ENCODE measurements around the gene BPIFB2. TPM values are rescaled to one million over a fixed set of nuclear protein-coding genes. Genes with fewer than 3 reads are reported as not detected.
"Not testable (repeated sequence)": the region's sequence is repeated elsewhere in the genome, so short reads cannot be mapped to it uniquely, and the experiment has no call there.

Gene BPIFB2
- total RNA-seq, 1 donor from 2014 or later = not detected

- H3K9me3 Mint-ChIP-seq (ENCODE audit: unreplicated experiment) = no peaks in the 10 kb centered on the region
- TF ChIP-seq CTCF (IDR thresholded peaks at IDR 0.05; ENCODE audit: unreplicated experiment) = no peak
- DNase-seq (ENCODE audit: low spot score) = no peak
- peaks cover 3% of the 10 kb centered on the region for H3K27me3 Mint-ChIP-seq (ENCODE audit: unreplicated experiment)
- peaks cover 4% of the 10 kb centered on the region for H3K4me1 Mint-ChIP-seq (ENCODE audit: unreplicated experiment)
- peaks cover 9% of the 10 kb centered on the region for H3K36me3 Mint-ChIP-seq (ENCODE audit: low read depth, unreplicated experiment)
- no peak overlapping the region for H3K4me3 Mint-ChIP-seq (ENCODE audit: unreplicated experiment)
- no peak overlapping the region for H3K27ac Mint-ChIP-seq (ENCODE audit: unreplicated experiment)
These were observed 46.4 kb upstream of the BPIFB2 start for GRCh38 chr20:32960849-32961731.

GRCh38 chr20:32962053-32962452 is 45.5 kb upstream of the BPIFB2 start:
- Mint-ChIP-seq H3K9me3 (ENCODE audit: unreplicated experiment) (no peaks in the 10 kb centered on the region), H3K27me3 (ENCODE audit: unreplicated experiment) (peaks cover 3% of the 10 kb centered on the region), H3K4me3 (ENCODE audit: unreplicated experiment) (no peak overlapping the region), H3K4me1 (ENCODE audit: unreplicated experiment) (peaks cover 5% of the 10 kb centered on the region), H3K27ac (ENCODE audit: unreplicated experiment) (no peak overlapping the region), H3K36me3 (ENCODE audit: low read depth, unreplicated experiment) (peaks cover 9% of the 10 kb centered on the region)
- DNase-seq (ENCODE audit: low spot score) = no peak
- TF ChIP-seq CTCF (IDR thresholded peaks at IDR 0.05; ENCODE audit: unreplicated experiment) = no peak

- H3K27ac Mint-ChIP-seq (ENCODE audit: unreplicated experiment); H3K4me3 Mint-ChIP-seq (ENCODE audit: unreplicated experiment); H3K27me3 Mint-ChIP-seq (ENCODE audit: unreplicated experiment); H3K9me3 Mint-ChIP-seq (ENCODE audit: unreplicated experiment); H3K36me3 Mint-ChIP-seq (ENCODE audit: low read depth, unreplicated experiment); DNase-seq (ENCODE audit: low spot score); H3K4me1 Mint-ChIP-seq (ENCODE audit: unreplicated experiment): not testable (repeated sequence)
These were observed 44.9 kb upstream of the BPIFB2 start for GRCh38 chr20:32962646-32963045.

GRCh38 chr20:32963176-32963575 is 44.3 kb upstream of the BPIFB2 start:
- no peak overlapping the region for H3K27ac Mint-ChIP-seq (ENCODE audit: unreplicated experiment)
- H3K4me3 Mint-ChIP-seq (ENCODE audit: unreplicated experiment) = no peak overlapping the region
- DNase-seq (ENCODE audit: low spot score) = no peak

GRCh38 chr20:32964575-32964974 is 42.9 kb upstream of the BPIFB2 start:
- Mint-ChIP-seq H3K4me1 (ENCODE audit: unreplicated experiment) (peaks cover 17% of the 10 kb centered on the region), H3K27ac (ENCODE audit: unreplicated experiment) (no peak overlapping the region), H3K9me3 (ENCODE audit: unreplicated experiment) (no peaks in the 10 kb centered on the region), H3K36me3 (ENCODE audit: low read depth, unreplicated experiment) (no peaks in the 10 kb centered on the region), H3K27me3 (ENCODE audit: unreplicated experiment) (peaks cover 3% of the 10 kb centered on the region), H3K4me3 (ENCODE audit: unreplicated experiment) (no peak overlapping the region)
- DNase-seq (ENCODE audit: low spot score) = no peak
- no peak for TF ChIP-seq CTCF (IDR thresholded peaks at IDR 0.05; ENCODE audit: unreplicated experiment)

More at GRCh38 chr20:32963176-32963575, 44.3 kb upstream of the BPIFB2 start:
- no peak for TF ChIP-seq CTCF (IDR thresholded peaks at IDR 0.05; ENCODE audit: unreplicated experiment)
- H3K9me3 Mint-ChIP-seq (ENCODE audit: unreplicated experiment) = no peaks in the 10 kb centered on the region
- peaks cover 3% of the 10 kb centered on the region for H3K27me3 Mint-ChIP-seq (ENCODE audit: unreplicated experiment)
- H3K4me1 Mint-ChIP-seq (ENCODE audit: unreplicated experiment) = peaks cover 11% of the 10 kb centered on the region
- peaks cover 7% of the 10 kb centered on the region for H3K36me3 Mint-ChIP-seq (ENCODE audit: low read depth, unreplicated experiment)

All from endothelial cell (in vitro differentiated cells).